Thyroid gland (tissue), 4 donors: Measurements from ENCODE around the gene CCDC71L. TPM values are rescaled to one million over a fixed set of nuclear protein-coding genes. Genes with fewer than 3 reads are reported as not detected.

Experiments
- DNase-seq, 2 donors: peaks; one replicate each; pipeline ENCODE4 v3.0.0-alpha.2; 2019
- H3K27ac ChIP-seq, 3 donors: fragments of 200-600 bp; sonication (generic); 1 replicate in 2 of 3; 2 replicates in 1 of 3; pipeline ENCODE4 v1.5.1; 2016 to 2019; ENCODE audit warnings: mild to moderate bottlenecking in 1 of 3, moderate library complexity in 1 of 3
- H3K27me3 ChIP-seq: fragments of 200-600 bp; sonication (generic); one replicate; pipeline ENCODE4 v1.5.1; 2019
- H3K36me3 ChIP-seq, 2 donors: fragments of 200-600 bp; sonication (generic); one replicate each; pipeline ENCODE4 v1.5.1; 2016 to 2019
- H3K4me1 ChIP-seq, 2 donors: fragments of 200-600 bp; sonication (generic); one replicate each; pipeline ENCODE4 v1.5.1; 2017 to 2019
- H3K4me3 ChIP-seq, 3 donors: fragments of 200-600 bp; sonication (generic); replicated peaks in 1 of 3; 1 replicate in 2 of 3; 2 replicates in 1 of 3; pipeline ENCODE4 v1.5.1; 2016; ENCODE audit warnings: mild to moderate bottlenecking in 1 of 3
- H3K9me3 ChIP-seq: fragments of 200-600 bp; sonication (generic); one replicate; pipeline ENCODE4 v1.5.1; 2017
- CTCF ChIP-seq, 6 experiments: fragments of 200-600 bp in 3 of 6; fragments of 450-650 bp in 3 of 6; sonication (generic) in 3 of 6; IDR thresholded peaks; one replicate each; pipeline ENCODE4 v1.5.1; 2016 to 2019; ENCODE audit warnings: antibody characterized with exemption in 6 of 6, mild to moderate bottlenecking in 2 of 6, inconsistent platforms in 1 of 6, moderate library complexity in 1 of 6
- POLR2A ChIP-seq, 2 donors: fragments of 450-650 bp; IDR thresholded peaks; one replicate each; pipeline ENCODE4 v1.6.1; 2017; ENCODE audit warnings: antibody characterized with exemption in 2 of 2, mild to moderate bottlenecking in 2 of 2, moderate library complexity in 1 of 2
- WGBS, 2 donors: methylation state at CpG; one replicate each; pipeline ENCODE4 v1.1.5; 2017; 5-methylcytosine and 5-hydroxymethylcytosine counted together
- intact Hi-C: fragments of 100-400 bp; cut with DNase I; formaldehyde crosslinking; loops from one replicate; pipeline ENCODE4 v1.15.1; 2023
- total RNA-seq, 4 donors: library from RNA; depleted of rRNA; stranded (reverse); fragments of >200 nt; gene quantifications; one replicate each; pipeline ENCODE4 v1.2.3, GENCODE V29; 2016

CCDC71L gene
- total RNA-seq, 4 donors from 2014 or later: 19.9 to 33.5 (median 27.2) TPM

GRCh38 chr7:106613279-106613678 lies 47.7 kb downstream of the CCDC71L start:
- no peak for DNase-seq
- no peaks in the 10 kb centered on the region for H3K27me3 ChIP-seq
- 93 to 97% methylated on average over 6 of the region's 6 CpGs for WGBS, 2 donors
- no peaks in the 10 kb centered on the region for H3K36me3 ChIP-seq
- no peak overlapping the region for H3K4me3 ChIP-seq
- H3K27ac ChIP-seq: no peak overlapping the region
- no peak for TF ChIP-seq POLR2A (IDR thresholded peaks at IDR 0.05)
- no peak for TF ChIP-seq CTCF (IDR thresholded peaks at IDR 0.05)
- H3K9me3 ChIP-seq: no peaks in the 10 kb centered on the region
- intact Hi-C loops: no loop called here
- H3K4me1 ChIP-seq: peaks cover 0 to 3% of the 10 kb centered on the region in 2 donors

GRCh38 chr7:106612432-106612831 lies 48.5 kb downstream of the CCDC71L start:
- intact Hi-C loops: no loop called here
- Histone ChIP-seq H3K36me3 (no peaks in the 10 kb centered on the region), H3K27me3 (no peaks in the 10 kb centered on the region), H3K27ac (no peak overlapping the region), H3K4me1 (peaks cover 0 to 3% of the 10 kb centered on the region in 2 donors), H3K9me3 (no peaks in the 10 kb centered on the region), H3K4me3 (no peak overlapping the region)
- TF ChIP-seq CTCF (IDR thresholded peaks at IDR 0.05) (no peak), POLR2A (IDR thresholded peaks at IDR 0.05) (no peak)
- 94 to 97% methylated on average over 1 of the region's 1 CpG for WGBS, 2 donors
- DNase-seq: no peak

- 76 to 78% methylated on average over 3 of the region's 3 CpGs for WGBS, 2 donors
- no peak for TF ChIP-seq CTCF (IDR thresholded peaks at IDR 0.05)
- no peak for TF ChIP-seq POLR2A (IDR thresholded peaks at IDR 0.05)
- intact Hi-C loops: no loop called here
- H3K4me3 ChIP-seq: no peak overlapping the region
- H3K27me3 ChIP-seq: no peaks in the 10 kb centered on the region
- peaks cover 0 to 3% of the 10 kb centered on the region in 2 donors for H3K4me1 ChIP-seq
- H3K9me3 ChIP-seq: no peaks in the 10 kb centered on the region
- no peak for DNase-seq
- H3K27ac ChIP-seq: no peak overlapping the region
- no peaks in the 10 kb centered on the region for H3K36me3 ChIP-seq
Observed at GRCh38 chr7:106611911-106612310, 49.0 kb downstream of the CCDC71L start.

GRCh38 chr7:106610996-106611886 lies 49.7 kb downstream of the CCDC71L start:
- Histone ChIP-seq H3K4me3 (no peak overlapping the region), H3K27me3 (no peaks in the 10 kb centered on the region), H3K4me1 (peaks cover 0 to 3% of the 10 kb centered on the region in 2 donors), H3K27ac (no peak overlapping the region), H3K36me3 (no peaks in the 10 kb centered on the region), H3K9me3 (no peaks in the 10 kb centered on the region)
- intact Hi-C loops: no loop called here
- WGBS, 2 donors: 81 to 88% methylated on average over 6 of the region's 6 CpGs
- no peak for TF ChIP-seq POLR2A (IDR thresholded peaks at IDR 0.05)
- DNase-seq: no peak

GRCh38 chr7:106609416-106609815 lies 51.5 kb downstream of the CCDC71L start:
- DNase-seq: no peak
- TF ChIP-seq POLR2A (IDR thresholded peaks at IDR 0.05) (no peak), CTCF (IDR thresholded peaks at IDR 0.05) (no peak)
- Histone ChIP-seq H3K27ac (no peak overlapping the region), H3K4me3 (no peak overlapping the region), H3K27me3 (no peaks in the 10 kb centered on the region), H3K9me3 (no peaks in the 10 kb centered on the region), H3K36me3 (no peaks in the 10 kb centered on the region), H3K4me1 (no peaks in the 10 kb centered on the region)
- intact Hi-C loops: no loop called here
- WGBS, 2 donors: 95 to 97% methylated on average over 5 of the region's 5 CpGs
